Peyer's patch (tissue), 4 donors: ENCODE results near the gene AMER2. TPM values are rescaled to one million over a fixed set of nuclear protein-coding genes. Genes with fewer than 3 reads are reported as not detected.

Source experiments
- DNase-seq, 3 donors: peaks; one replicate each; pipeline ENCODE4 v3.0.0-alpha.2; 2017 to 2019
- H3K27ac ChIP-seq, 4 donors: fragments of 200-600 bp; sonication (generic); one replicate each; pipeline ENCODE4 v1.5.1; 2016 to 2019
- H3K27me3 ChIP-seq, 2 donors: fragments of 200-600 bp; sonication (generic); one replicate each; pipeline ENCODE4 v1.5.1; 2019
- H3K36me3 ChIP-seq, 3 donors: fragments of 200-600 bp; sonication (generic); one replicate each; pipeline ENCODE4 v1.5.1; 2016 to 2019
- H3K4me1 ChIP-seq, 4 donors: fragments of 200-600 bp; sonication (generic); one replicate each; pipeline ENCODE4 v1.5.1; 2016 to 2019
- H3K4me3 ChIP-seq, 4 donors: fragments of 200-600 bp; sonication (generic); 1 replicate in 3 of 4; 2 replicates in 1 of 4; pipeline ENCODE4 v1.5.1; 2016 to 2019; ENCODE audit warnings: mild to moderate bottlenecking in 1 of 4
- H3K9me3 ChIP-seq, 4 donors: fragments of 200-600 bp; sonication (generic); one replicate each; pipeline ENCODE4 v1.5.1; 2016 to 2019; ENCODE audit warnings: mild to moderate bottlenecking in 1 of 4
- POLR2A ChIP-seq, 2 donors: fragments of 450-650 bp; IDR thresholded peaks; one replicate each; pipeline ENCODE4 v1.5.1; 2017; ENCODE audit warnings: antibody characterized with exemption in 2 of 2, mild to moderate bottlenecking in 2 of 2, moderate library complexity in 2 of 2
- total RNA-seq, 4 donors: library from RNA; depleted of rRNA; stranded (reverse); fragments of >200 nt; gene quantifications; one replicate each; pipeline ENCODE4 v1.1.0, GENCODE V29; 2016
- TF ChIP-seq, protein P1 (sequence below), 6 experiments: fragments of 450-650 bp in 4 of 6; fragments of 200-600 bp in 2 of 6; sonication (generic) in 1 of 6; IDR thresholded peaks; one replicate each; pipeline ENCODE4 v1.5.1; 2017 to 2019; ENCODE audit warnings: antibody characterized with exemption in 6 of 6, mild to moderate bottlenecking in 3 of 6, moderate library complexity in 1 of 6

AMER2 gene
- total RNA-seq, result not detected

- Histone ChIP-seq H3K4me3 (peak within 1 kb of the TSS in 3 of 4 donors; percentile 13 to 27 (median 18)), H3K27me3 (peaks cover 0 to 13% of the 10 kb centered on the region in 2 donors), H3K27ac (no peak within 1 kb of the TSS)
Observed at GRCh38 chr13:25171517-25172302, at the start of gene AMER2. AMER2 (minus strand) TSS chr13:25172288; CDS start chr13:25171619, 669 bp downstream.

GRCh38 chr13:25218019-25218418, 45.9 kb upstream of the AMER2 start:
- TF ChIP-seq, protein P1, sequence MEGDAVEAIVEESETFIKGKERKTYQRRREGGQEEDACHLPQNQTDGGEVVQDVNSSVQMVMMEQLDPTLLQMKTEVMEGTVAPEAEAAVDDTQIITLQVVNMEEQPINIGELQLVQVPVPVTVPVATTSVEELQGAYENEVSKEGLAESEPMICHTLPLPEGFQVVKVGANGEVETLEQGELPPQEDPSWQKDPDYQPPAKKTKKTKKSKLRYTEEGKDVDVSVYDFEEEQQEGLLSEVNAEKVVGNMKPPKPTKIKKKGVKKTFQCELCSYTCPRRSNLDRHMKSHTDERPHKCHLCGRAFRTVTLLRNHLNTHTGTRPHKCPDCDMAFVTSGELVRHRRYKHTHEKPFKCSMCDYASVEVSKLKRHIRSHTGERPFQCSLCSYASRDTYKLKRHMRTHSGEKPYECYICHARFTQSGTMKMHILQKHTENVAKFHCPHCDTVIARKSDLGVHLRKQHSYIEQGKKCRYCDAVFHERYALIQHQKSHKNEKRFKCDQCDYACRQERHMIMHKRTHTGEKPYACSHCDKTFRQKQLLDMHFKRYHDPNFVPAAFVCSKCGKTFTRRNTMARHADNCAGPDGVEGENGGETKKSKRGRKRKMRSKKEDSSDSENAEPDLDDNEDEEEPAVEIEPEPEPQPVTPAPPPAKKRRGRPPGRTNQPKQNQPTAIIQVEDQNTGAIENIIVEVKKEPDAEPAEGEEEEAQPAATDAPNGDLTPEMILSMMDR (IDR thresholded peaks at IDR 0.05), result no peak
- TF ChIP-seq POLR2A (IDR thresholded peaks at IDR 0.05), result no peak
- Histone ChIP-seq H3K36me3 (no peaks in the 10 kb centered on the region), H3K27ac (no peak overlapping the region)

More at GRCh38 chr13:25171517-25172302, at the start of gene AMER2:
- H3K9me3 ChIP-seq, result no peaks in the 10 kb centered on the region
- no peaks in the 10 kb centered on the region for H3K4me1 ChIP-seq
- DNase-seq, result no peak
- TF ChIP-seq, protein P1 (IDR thresholded peaks at IDR 0.05), result no peak
- no peak for TF ChIP-seq POLR2A (IDR thresholded peaks at IDR 0.05)
- no peaks in the 10 kb centered on the region for H3K36me3 ChIP-seq

GRCh38 chr13:25217023-25217885, 45.2 kb upstream of the AMER2 start:
- no peak for TF ChIP-seq POLR2A (IDR thresholded peaks at IDR 0.05)
- TF ChIP-seq, protein P1 (IDR thresholded peaks at IDR 0.05), result no peak
- H3K27me3 ChIP-seq, result no peaks in the 10 kb centered on the region
- no peaks in the 10 kb centered on the region for H3K9me3 ChIP-seq
- no peak overlapping the region for H3K27ac ChIP-seq
- no peaks in the 10 kb centered on the region for H3K36me3 ChIP-seq
- no peak for DNase-seq
- no peaks in the 10 kb centered on the region for H3K4me1 ChIP-seq
- no peak overlapping the region for H3K4me3 ChIP-seq

More at GRCh38 chr13:25218019-25218418, 45.9 kb upstream of the AMER2 start:
- Histone ChIP-seq H3K9me3 (no peaks in the 10 kb centered on the region), H3K4me1 (no peaks in the 10 kb centered on the region), H3K27me3 (no peaks in the 10 kb centered on the region), H3K4me3 (no peak overlapping the region)
- no peak for DNase-seq

DNA sequence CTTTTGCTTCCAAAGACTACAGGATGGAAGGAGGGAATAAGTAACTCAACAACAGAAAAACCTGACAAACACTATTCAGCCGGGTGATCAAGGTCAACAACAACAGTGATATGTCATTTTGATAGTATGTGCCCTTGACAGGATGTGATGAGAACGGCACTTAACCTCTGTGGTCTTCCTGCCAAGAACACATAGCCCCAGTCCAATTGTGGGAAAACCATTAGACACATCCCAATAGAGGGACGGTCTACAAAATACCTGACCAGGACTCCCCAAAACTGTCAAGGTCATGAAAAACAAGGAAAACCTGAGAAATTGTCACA, 43.1 kb upstream of the AMER2 start:
- Histone ChIP-seq H3K4me3 (no peak overlapping the region), H3K27me3 (no peaks in the 10 kb centered on the region), H3K27ac (no peak overlapping the region), H3K9me3 (no peaks in the 10 kb centered on the region), H3K36me3 (no peaks in the 10 kb centered on the region), H3K4me1 (no peaks in the 10 kb centered on the region)
- TF ChIP-seq, protein P1 (IDR thresholded peaks at IDR 0.05), result no peak
- no peak for TF ChIP-seq POLR2A (IDR thresholded peaks at IDR 0.05)
- DNase-seq, result no peak

DNA sequence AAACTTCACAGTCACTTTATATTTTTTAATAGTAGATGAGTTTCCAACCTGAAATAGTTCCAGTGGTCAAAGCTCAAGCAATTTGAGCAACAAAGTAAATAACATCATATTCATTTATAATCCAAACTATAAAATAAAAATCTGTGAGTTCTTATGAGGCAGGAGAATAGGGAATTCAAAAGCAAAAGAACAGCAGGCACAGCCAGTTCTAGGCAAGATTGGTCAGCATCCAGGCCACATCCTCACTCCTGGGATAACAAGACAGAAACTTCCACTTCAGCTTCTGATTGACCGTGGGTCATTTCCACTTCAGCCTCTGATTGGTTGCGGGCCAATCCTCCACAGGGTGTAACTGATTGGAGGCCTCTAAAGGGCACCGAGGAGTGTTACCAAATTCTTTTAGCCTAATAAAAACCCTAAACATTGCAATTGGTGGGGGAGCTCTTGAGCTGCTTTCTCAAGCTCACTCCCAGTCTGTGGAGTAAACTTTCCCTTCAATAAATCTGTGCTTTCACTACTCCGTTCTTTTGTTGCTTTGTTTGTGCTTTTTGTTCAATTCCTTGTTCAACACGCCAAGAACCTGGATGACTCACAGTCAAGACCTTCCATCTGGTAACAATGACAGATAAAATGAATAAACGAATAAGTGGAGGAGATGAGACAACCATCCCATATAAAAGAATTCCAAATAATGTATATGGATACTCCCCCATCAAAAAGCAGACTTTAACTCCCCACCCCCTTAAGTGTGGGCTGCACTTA, 42.6 kb upstream of the AMER2 start:
- no peak overlapping the region for H3K27ac ChIP-seq
- H3K27me3 ChIP-seq, result no peaks in the 10 kb centered on the region
- no peaks in the 10 kb centered on the region for H3K9me3 ChIP-seq
- H3K36me3 ChIP-seq, result no peaks in the 10 kb centered on the region
- TF ChIP-seq POLR2A (IDR thresholded peaks at IDR 0.05), result no peak
- TF ChIP-seq, protein P1 (IDR thresholded peaks at IDR 0.05), result no peak
- DNase-seq, result no peak
- H3K4me3 ChIP-seq, result no peak overlapping the region
- H3K4me1 ChIP-seq, result no peaks in the 10 kb centered on the region
